GM12878 (cell line): ENCODE results near the gene CR2. TPM values are rescaled to one million over a fixed set of nuclear protein-coding genes. Genes with fewer than 3 reads are reported as not detected.

ENCODE experiments used
- ASH2L ChIP-seq: fragments of 300-600, 200-600 bp; sonication (generic); IDR thresholded peaks from 2 replicates; pipeline ENCODE4 v1.6.1; 2017; ENCODE audit warnings: low read depth, mild to moderate bottlenecking, borderline replicate concordance
- BHLHE40 ChIP-seq, 2 experiments: fragments of 450-650 bp in 1 of 2; IDR thresholded peaks; 2 replicates each; pipeline ENCODE4 v1.6.1; 2011 to 2017; ENCODE audit warnings: low read depth in 2 of 2, borderline replicate concordance in 1 of 2, improper control_type of control experiment in 1 of 2, low read length in 1 of 2, mild to moderate bottlenecking in 1 of 2
- CHD2 ChIP-seq: IDR thresholded peaks from 2 replicates; pipeline ENCODE4 v1.6.1; 2011; ENCODE audit warnings: low read depth, low read length, improper control_type of control experiment, borderline replicate concordance
- EGR1 ChIP-seq, 2 experiments: IDR thresholded peaks; 1 replicate in 1 of 2; 2 replicates in 1 of 2; pipeline ENCODE4 v1.6.1; 2011 to 2012; ENCODE audit warnings: low read depth in 2 of 2, low read length in 2 of 2, borderline replicate concordance in 1 of 2, mild to moderate bottlenecking in 1 of 2, moderate library complexity in 1 of 2
- HCFC1 ChIP-seq: fragments of 150-350 bp; IDR thresholded peaks from 2 replicates; pipeline ENCODE4 v1.6.1; 2014; ENCODE audit warnings: low read length
- HDGF ChIP-seq: fragments of 450-650 bp; IDR thresholded peaks from 2 replicates; pipeline ENCODE4 v1.6.1; 2016; ENCODE audit warnings: antibody characterized with exemption
- IKZF1 ChIP-seq: fragments of 450-650 bp; conservative IDR thresholded peaks from 2 replicates; pipeline ENCODE4 v1.6.1; 2017; ENCODE audit warnings: antibody characterized with exemption, mild to moderate bottlenecking
- JUNB ChIP-seq: IDR thresholded peaks from 2 replicates; pipeline ENCODE4 v1.6.1; 2016; ENCODE audit warnings: antibody characterized with exemption, mild to moderate bottlenecking
- LARP7 ChIP-seq: fragments of 450-650 bp; IDR thresholded peaks from 2 replicates; pipeline ENCODE4 v1.6.1; 2017; ENCODE audit warnings: mild to moderate bottlenecking
- MYC ChIP-seq: IDR thresholded peaks from 2 replicates; pipeline ENCODE4 v1.6.1; 2011; ENCODE audit warnings: mild to moderate bottlenecking, low read length, moderate library complexity, inconsistent platforms; ENCODE audit not compliant: insufficient read depth, insufficient replicate concordance, insufficient read length, severe bottlenecking
- NR2C2 ChIP-seq: IDR thresholded peaks from 2 replicates; pipeline ENCODE4 v1.6.1; 2011; ENCODE audit warnings: borderline replicate concordance, low read depth; ENCODE audit not compliant: control insufficient read depth, insufficient read length
- PML ChIP-seq: IDR thresholded peaks from 2 replicates; pipeline ENCODE4 v1.6.1; 2012; ENCODE audit warnings: low read length, inconsistent platforms
- SMAD5 ChIP-seq: IDR thresholded peaks from 2 replicates; pipeline ENCODE4 v1.6.1; 2016; ENCODE audit warnings: antibody characterized with exemption, low read depth
- SMARCA5 ChIP-seq: fragments of 450-650 bp; IDR thresholded peaks from 2 replicates; pipeline ENCODE4 v1.6.1; 2017; ENCODE audit warnings: mild to moderate bottlenecking
- SREBF2 ChIP-seq: IDR thresholded peaks from 2 replicates; pipeline ENCODE4 v1.6.1; 2012; ENCODE audit warnings: mild to moderate bottlenecking, low read length
- TAF1 ChIP-seq: IDR thresholded peaks from 2 replicates; pipeline ENCODE4 v1.6.1; 2011; ENCODE audit warnings: mild to moderate bottlenecking, low read depth, low read length, borderline replicate concordance
- TCF3 ChIP-seq: IDR thresholded peaks from 2 replicates; pipeline ENCODE4 v1.6.1; 2012; ENCODE audit warnings: low read depth, mild to moderate bottlenecking, low read length, borderline replicate concordance; ENCODE audit not compliant: insufficient read depth
- YBX1 ChIP-seq: fragments of 450-650 bp; IDR thresholded peaks from 2 replicates; pipeline ENCODE4 v1.6.1; 2016; ENCODE audit warnings: antibody characterized with exemption
- ZBED1 ChIP-seq: IDR thresholded peaks from 2 replicates; pipeline ENCODE4 v1.6.1; 2016; ENCODE audit warnings: borderline replicate concordance
- ZNF217 ChIP-seq: fragments of 450-650 bp; IDR thresholded peaks from 2 replicates; pipeline ENCODE4 v1.6.1; 2017; ENCODE audit warnings: antibody characterized with exemption, mild to moderate bottlenecking
- ZSCAN29 ChIP-seq: fragments of 450-650 bp; IDR thresholded peaks from 2 replicates; pipeline ENCODE4 v1.6.1; 2017; ENCODE audit warnings: mild to moderate bottlenecking, moderate library complexity
- polyA plus RNA-seq, 11 experiments: library from polyadenylated mRNA; depleted of rRNA in 4 of 11; unstranded in 6 of 11; stranded (reverse) in 5 of 11; fragments of >200 nt; fragmentation: Nextera tagmentation in 4 of 11; fragmentation: Illumina TruSeq in 1 of 11; extraction: Ambion mirVana in 4 of 11; extraction: Trizol in 1 of 11; gene quantifications; 1 replicate in 1 of 11; 2 replicates in 10 of 11; pipeline versions ENCODE4 v1.2.1 to v1.2.3, GENCODE V29; 2011 to 2016; ENCODE audit warnings: inconsistent platforms in 2 of 11, missing spikeins in 2 of 11, low read depth in 1 of 11
- total RNA-seq, 4 experiments: library from RNA; depleted of rRNA in 3 of 4; stranded (reverse); fragments of >200 nt in 3 of 4; fragmentation: Illumina TruSeq in 1 of 4; extraction: Trizol in 1 of 4; gene quantifications; 2 replicates each; pipeline versions ENCODE4 v1.2.1 to v1.2.3, GENCODE V29; 2013 to 2021
- TF ChIP-seq, protein P1 (sequence below): fragments of 450-650 bp; IDR thresholded peaks from 2 replicates; pipeline ENCODE4 v1.6.1; 2018; ENCODE audit warnings: mild to moderate bottlenecking, low read depth, moderate library complexity; ENCODE audit not compliant: partially characterized antibody
- TF ChIP-seq, protein P2 (sequence below): fragments of 450-650 bp; conservative IDR thresholded peaks from 2 replicates; pipeline ENCODE4 v1.6.1; 2017; ENCODE audit warnings: mild to moderate bottlenecking, moderate library complexity
- TF ChIP-seq, protein P3 (sequence below): IDR thresholded peaks from 2 replicates; pipeline ENCODE4 v1.6.1; 2011; ENCODE audit warnings: mild to moderate bottlenecking, low read depth, low read length, moderate library complexity; ENCODE audit not compliant: insufficient replicate concordance
- TF ChIP-seq, protein P4 (sequence below): IDR thresholded peaks from 2 replicates; pipeline ENCODE4 v1.6.1; 2012; ENCODE audit warnings: low read depth, low read length, improper control_type of control experiment

CR2 gene
- total and polyA plus RNA-seq, 10 of the 15 experiments (the other 5 are each of a cell fraction or from before 2014, with no cell fraction given), result 2.2 to 72.8 (median 50.6) TPM

DNA sequence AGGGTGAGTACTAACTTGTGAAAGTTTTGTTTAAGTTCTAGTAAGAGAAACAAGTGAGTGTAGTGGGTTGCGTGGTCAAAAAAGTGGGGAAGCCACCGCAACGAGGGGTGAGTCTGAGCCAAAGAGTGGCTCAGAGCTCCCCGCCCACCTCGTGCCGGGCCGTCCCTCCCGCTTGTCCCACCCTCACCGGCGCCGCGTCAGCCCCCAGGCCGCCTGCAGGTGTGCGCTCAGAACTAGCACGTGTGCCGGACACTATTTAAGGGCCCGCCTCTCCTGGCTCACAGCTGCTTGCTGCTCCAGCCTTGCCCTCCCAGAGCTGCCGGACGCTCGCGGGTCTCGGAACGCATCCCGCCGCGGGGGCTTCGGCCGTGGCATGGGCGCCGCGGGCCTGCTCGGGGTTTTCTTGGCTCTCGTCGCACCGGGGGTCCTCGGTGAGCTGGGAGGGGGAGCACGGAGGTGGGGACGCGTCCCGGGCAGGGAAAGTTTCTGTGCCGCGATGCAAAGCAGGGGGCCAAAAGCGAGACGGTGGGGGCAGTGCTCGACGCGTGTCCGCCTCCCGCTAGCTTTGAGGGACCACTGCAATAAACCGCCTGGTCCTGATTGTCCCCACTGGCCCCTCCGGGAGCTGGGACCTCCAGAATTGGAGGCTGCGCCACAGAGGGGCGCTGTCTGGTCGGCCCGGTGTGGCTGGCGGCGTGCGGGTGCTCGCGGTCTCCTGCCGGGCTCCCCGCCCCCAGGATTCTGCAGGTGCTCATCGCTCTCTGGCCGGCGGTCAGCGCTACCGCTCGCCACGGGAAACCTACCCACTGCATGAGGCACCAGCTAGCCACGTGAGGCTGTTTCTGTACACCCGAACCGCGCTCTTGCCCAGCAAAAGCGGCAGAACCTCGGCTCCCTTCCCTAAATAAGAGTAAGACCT, at the start of gene CR2 (continued):
- TF ChIP-seq SMARCA5, result no peak
- peak; percentile 73 for TF ChIP-seq ZBED1
- peak; percentile 93 for TF ChIP-seq TCF3
- TF ChIP-seq JUNB, result no peak
- no peak for TF ChIP-seq NR2C2
- TF ChIP-seq CHD2, result 0 out of 2 replicates have a peak, but pooled peaks have one; percentile 34
- TF ChIP-seq, protein P1, sequence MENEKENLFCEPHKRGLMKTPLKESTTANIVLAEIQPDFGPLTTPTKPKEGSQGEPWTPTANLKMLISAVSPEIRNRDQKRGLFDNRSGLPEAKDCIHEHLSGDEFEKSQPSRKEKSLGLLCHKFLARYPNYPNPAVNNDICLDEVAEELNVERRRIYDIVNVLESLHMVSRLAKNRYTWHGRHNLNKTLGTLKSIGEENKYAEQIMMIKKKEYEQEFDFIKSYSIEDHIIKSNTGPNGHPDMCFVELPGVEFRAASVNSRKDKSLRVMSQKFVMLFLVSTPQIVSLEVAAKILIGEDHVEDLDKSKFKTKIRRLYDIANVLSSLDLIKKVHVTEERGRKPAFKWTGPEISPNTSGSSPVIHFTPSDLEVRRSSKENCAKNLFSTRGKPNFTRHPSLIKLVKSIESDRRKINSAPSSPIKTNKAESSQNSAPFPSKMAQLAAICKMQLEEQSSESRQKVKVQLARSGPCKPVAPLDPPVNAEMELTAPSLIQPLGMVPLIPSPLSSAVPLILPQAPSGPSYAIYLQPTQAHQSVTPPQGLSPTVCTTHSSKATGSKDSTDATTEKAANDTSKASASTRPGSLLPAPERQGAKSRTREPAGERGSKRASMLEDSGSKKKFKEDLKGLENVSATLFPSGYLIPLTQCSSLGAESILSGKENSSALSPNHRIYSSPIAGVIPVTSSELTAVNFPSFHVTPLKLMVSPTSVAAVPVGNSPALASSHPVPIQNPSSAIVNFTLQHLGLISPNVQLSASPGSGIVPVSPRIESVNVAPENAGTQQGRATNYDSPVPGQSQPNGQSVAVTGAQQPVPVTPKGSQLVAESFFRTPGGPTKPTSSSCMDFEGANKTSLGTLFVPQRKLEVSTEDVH, result no peak
- peak; percentile 98 for TF ChIP-seq PML
- TF ChIP-seq IKZF1, result 0 out of 2 replicates have a peak, but pooled peaks have one; percentile 44
- TF ChIP-seq TAF1, result peak; percentile 71; the same call in 1 of the 2 replicates
- TF ChIP-seq, protein P2, sequence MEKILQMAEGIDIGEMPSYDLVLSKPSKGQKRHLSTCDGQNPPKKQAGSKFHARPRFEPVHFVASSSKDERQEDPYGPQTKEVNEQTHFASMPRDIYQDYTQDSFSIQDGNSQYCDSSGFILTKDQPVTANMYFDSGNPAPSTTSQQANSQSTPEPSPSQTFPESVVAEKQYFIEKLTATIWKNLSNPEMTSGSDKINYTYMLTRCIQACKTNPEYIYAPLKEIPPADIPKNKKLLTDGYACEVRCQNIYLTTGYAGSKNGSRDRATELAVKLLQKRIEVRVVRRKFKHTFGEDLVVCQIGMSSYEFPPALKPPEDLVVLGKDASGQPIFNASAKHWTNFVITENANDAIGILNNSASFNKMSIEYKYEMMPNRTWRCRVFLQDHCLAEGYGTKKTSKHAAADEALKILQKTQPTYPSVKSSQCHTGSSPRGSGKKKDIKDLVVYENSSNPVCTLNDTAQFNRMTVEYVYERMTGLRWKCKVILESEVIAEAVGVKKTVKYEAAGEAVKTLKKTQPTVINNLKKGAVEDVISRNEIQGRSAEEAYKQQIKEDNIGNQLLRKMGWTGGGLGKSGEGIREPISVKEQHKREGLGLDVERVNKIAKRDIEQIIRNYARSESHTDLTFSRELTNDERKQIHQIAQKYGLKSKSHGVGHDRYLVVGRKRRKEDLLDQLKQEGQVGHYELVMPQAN, result 0 out of 2 replicates have a peak, but pooled peaks have one; percentile 51
- TF ChIP-seq, protein P3, sequence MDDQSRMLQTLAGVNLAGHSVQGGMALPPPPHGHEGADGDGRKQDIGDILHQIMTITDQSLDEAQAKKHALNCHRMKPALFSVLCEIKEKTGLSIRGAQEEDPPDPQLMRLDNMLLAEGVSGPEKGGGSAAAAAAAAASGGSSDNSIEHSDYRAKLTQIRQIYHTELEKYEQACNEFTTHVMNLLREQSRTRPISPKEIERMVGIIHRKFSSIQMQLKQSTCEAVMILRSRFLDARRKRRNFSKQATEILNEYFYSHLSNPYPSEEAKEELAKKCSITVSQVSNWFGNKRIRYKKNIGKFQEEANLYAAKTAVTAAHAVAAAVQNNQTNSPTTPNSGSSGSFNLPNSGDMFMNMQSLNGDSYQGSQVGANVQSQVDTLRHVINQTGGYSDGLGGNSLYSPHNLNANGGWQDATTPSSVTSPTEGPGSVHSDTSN, result no peak
- no peak; the same call in 1 of the 2 replicates for TF ChIP-seq ASH2L
- TF ChIP-seq ZSCAN29, result no peak
- peak in 1 of 2 experiments; percentile 53; a peak in 1 of 3 replicates for TF ChIP-seq EGR1 (IDR thresholded peaks at IDR 0.05; ENCODE audit: borderline replicate concordance in 1 of 2, low read depth in 2 of 2, low read length in 2 of 2)
- TF ChIP-seq SMAD5, result peak; percentile 97
- no peak for TF ChIP-seq HCFC1
- TF ChIP-seq HDGF, result no peak
- no peak for TF ChIP-seq YBX1
- TF ChIP-seq MYC, result peak; percentile 84
- no peak for TF ChIP-seq LARP7
- TF ChIP-seq ZNF217, result no peak
- TF ChIP-seq, protein P4, sequence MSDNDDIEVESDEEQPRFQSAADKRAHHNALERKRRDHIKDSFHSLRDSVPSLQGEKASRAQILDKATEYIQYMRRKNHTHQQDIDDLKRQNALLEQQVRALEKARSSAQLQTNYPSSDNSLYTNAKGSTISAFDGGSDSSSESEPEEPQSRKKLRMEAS, result no peak
- peak; percentile 87 to 90 for TF ChIP-seq BHLHE40 (IDR thresholded peaks at IDR 0.05; ENCODE audit: borderline replicate concordance in 1 of 2, low read depth in 2 of 2, low read length in 1 of 2)
- no peak for TF ChIP-seq SREBF2
